GM18502 (cell line): Measurements from ENCODE around the gene TMEM14C.

Experiments
- ATAC-seq: cut with Tn5 transposase; IDR thresholded peaks from one replicate; pipeline ENCODE4 v1.9.1; 2021; ENCODE audit warnings: mild to moderate bottlenecking; ENCODE audit not compliant: unreplicated experiment, poor library complexity

The TMEM14C gene

DNA sequence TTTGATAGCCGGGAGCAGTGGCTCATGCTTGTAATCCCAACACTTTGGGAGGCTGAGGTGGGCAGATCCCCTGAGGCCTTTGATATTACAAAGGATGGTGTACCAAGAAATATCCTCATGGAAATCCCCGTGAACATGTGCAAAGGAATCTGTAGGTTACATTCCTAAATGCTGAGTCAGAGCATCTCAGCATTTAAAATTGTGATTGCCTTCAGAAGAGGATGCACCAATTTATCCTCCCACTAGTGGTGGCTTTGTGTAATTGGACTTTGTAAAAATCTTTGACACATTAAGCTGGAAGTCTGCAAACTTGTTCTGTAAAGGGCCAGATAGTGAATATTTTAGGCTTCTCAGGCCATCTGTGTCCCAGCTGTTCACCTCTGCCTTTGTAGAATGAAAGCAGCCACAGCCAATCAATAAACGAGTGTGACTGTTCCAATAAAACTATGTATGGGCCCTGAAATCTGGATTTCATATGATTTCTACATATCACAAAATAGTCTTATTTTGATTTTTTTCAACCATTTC lies 36.5 kb downstream of the TMEM14C start:
- peak; percentile 80 for ATAC-seq

DNA sequence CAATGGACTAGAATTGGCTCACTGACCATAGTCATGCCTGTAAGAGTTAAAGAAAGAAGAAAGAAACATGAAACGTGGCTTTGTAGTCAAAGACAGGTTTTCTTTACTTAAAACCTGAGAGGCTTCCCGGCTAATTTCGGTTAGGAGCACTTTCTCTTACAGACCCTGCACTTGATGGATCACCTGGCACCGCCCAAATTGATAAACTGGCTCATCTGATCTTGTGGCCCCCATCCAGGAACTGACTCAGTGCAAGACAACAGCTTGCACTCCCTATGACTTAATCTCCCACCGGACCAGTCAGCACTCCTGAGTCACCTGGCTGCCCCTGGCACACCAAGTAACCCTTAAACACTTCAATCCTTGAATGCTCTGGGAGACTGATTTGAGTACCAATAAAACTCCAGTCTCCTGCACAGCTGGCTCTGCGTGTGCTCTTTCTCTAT lies 37.0 kb downstream of the TMEM14C start:
- ATAC-seq = no peak

DNA sequence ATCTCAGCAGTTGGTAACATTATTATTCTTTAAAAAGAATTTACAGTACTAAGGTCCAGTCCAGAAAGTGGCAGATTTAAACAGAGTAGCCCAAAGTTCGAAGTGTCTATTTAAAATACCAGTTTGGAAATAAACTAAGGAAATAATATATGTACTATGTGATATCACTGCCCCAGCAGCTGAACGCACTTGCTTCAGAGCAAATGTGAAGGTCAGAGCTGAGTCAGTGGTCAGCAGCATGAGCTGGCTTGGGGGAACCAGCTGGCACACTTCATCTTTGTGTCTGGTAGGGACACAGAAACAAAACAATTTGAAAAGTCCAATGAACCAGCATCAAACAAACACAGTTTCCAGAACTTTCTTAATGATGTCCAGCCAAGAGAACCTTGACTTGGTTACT lies 40.1 kb downstream of the TMEM14C start:
- no peak for ATAC-seq

DNA sequence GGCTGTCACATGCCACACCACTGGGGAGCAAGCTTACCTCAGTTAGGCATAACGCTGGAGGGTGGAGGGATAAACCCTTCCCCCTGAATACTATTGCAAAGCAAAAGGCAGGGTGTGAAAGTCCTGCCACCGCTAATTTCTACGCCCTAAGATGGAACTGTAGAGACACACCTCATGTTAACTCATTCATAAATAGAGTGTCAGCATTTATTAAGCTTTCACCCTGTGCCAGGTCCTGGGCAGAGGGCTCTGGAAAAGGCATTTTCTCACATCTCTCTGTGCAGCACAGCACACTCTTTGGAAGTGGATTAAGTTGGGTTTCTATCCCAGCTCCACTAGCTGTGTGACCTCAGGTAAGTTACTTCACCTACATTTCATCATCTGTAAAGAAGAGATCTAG lies 46.5 kb downstream of the TMEM14C start:
- no peak for ATAC-seq

DNA sequence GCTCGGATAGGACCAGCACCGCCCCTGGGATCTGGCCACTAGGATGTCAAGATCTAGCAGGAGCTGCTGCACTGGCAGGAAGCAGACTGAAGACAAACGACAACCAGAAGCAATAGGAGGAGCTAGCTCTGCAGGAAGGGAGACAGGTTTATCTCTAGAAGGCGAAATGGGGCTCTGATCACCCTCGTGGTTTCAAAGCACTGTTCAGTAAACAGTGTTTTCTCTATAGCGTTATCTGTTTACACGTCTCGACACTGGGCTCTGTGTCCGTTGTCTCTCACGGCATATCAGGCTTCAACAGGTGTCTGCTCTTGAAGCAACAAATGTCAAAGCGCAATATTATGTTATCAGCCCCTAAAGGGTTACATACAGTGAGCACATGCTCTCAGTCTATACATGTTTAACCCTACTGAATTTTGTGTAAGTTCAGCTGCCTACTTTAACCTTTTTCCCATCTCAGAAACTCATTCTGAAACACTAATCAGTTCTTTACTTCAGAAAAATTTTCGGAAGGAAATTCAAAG lies 48.6 kb downstream of the TMEM14C start:
- no peak for ATAC-seq

DNA sequence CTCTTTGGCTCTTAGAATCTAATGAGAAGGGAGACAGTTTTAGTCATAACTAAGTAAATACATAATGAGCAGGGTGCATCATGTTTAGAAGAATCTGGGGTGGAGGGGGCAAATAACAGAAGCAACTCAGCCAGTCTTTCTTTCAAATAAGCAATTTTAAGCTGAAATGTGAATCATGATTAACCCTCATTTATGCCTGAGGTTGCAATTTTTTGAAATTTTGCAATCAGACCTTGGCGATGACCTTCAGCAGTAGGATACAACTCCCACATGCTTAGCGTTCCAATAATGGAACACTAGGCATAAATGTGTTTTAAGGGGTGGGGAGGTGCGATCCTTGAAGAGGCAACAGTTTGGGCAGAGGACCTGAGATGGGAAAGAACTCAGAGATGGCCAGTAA lies 55.4 kb downstream of the TMEM14C start:
- ATAC-seq = no peak

DNA sequence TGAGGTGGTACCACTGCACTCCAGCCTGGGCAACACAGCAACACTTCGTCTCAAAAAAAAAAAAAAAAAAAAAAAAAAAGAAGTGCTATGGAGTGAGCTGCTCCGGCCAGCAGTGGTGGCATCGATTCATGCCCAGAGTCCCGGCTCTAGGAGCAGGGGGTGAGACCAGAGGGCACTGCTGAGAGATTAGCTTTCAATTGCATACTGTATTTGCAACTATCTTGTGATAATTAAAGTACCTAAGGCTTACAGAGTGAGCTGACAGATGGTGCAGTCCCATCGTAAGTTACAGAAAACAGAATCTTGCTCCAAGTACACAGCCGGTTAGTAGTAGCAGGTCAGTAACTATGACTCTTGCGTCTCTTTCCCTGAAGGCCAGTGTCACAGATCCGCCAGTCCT lies 56.2 kb downstream of the TMEM14C start:
- ATAC-seq = no peak
